ENCODE measurements around the gene DERA. TPM values are rescaled to one million over a fixed set of nuclear protein-coding genes. Genes with fewer than 3 reads are reported as not detected.
A peak's percentile ranks its signal among the peaks of the same experiment; 100 is the strongest.
"Not testable (repeated sequence)": the region's sequence is repeated elsewhere in the genome, so short reads cannot be mapped to it uniquely, and the experiment has no call there.

The DERA gene
- total RNA-seq, 4 donors from 2014 or later, result 54.1 to 74.3 (median 69.5) TPM

DNA sequence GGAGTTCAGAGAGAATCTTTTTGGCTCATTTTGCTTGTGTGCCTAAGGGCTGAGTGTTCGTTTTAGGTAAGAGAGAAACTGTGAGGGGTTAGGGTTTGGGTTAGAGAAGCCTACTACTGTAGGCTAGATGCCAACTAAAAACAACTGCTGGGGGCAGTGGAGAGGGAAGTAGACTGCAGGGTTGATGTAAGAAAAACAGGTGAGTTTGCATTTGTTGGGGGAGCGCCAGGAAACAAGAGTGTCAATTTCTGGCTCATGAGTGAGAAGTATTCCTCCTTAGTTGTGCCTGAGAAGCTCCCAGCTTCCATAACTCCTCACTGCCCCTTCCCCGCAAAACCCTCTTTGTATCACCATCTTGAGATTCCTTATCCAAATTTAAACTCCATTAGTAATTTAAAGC, 92.3 kb downstream of the DERA start:
- H3K4me1 ChIP-seq, result no peaks in the 10 kb centered on the region
- intact Hi-C loops (cut with DNase I), result no loop called here
- whole genome bisulfite sequencing, 2 donors, result 72 to 78% methylated on average over 3 of the region's 3 CpGs
- H3K27me3 ChIP-seq, result no peaks in the 10 kb centered on the region
- no peaks in the 10 kb centered on the region for H3K36me3 ChIP-seq
- DNase-seq, result peak; percentile 32 to 47
- TF ChIP-seq POLR2A (IDR thresholded peaks at IDR 0.05), result no peak
- TF ChIP-seq, protein P1, sequence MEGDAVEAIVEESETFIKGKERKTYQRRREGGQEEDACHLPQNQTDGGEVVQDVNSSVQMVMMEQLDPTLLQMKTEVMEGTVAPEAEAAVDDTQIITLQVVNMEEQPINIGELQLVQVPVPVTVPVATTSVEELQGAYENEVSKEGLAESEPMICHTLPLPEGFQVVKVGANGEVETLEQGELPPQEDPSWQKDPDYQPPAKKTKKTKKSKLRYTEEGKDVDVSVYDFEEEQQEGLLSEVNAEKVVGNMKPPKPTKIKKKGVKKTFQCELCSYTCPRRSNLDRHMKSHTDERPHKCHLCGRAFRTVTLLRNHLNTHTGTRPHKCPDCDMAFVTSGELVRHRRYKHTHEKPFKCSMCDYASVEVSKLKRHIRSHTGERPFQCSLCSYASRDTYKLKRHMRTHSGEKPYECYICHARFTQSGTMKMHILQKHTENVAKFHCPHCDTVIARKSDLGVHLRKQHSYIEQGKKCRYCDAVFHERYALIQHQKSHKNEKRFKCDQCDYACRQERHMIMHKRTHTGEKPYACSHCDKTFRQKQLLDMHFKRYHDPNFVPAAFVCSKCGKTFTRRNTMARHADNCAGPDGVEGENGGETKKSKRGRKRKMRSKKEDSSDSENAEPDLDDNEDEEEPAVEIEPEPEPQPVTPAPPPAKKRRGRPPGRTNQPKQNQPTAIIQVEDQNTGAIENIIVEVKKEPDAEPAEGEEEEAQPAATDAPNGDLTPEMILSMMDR (IDR thresholded peaks at IDR 0.05), result no peak
- no peak overlapping the region for H3K27ac ChIP-seq
- H3K9me3 ChIP-seq, result no peaks in the 10 kb centered on the region
- no peak overlapping the region for H3K4me3 ChIP-seq (replicated peaks in 1 of 3)

DNA sequence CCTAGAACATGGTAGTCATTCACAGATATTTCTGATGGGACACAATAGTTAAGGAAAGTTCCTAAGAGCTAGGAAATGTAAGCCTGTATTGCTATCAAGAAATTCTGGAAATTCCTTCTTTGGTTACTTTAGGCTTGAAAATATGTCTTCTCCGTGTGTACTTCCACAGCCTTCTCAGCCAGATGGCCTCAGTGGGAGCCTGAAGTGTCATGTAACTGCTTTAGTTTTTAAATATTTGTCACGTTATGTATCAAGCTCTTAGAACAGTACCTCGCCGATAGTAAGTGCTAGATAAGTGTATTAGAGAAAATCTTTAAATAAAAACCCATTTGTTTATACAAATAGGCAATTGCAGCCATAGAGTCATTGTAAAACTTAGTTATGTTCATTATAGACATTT, 95.6 kb downstream of the DERA start:
- 98 to 99% methylated on average over 4 of the region's 4 CpGs for WGBS, 2 donors
- H3K36me3 ChIP-seq, result no peaks in the 10 kb centered on the region
- no peak overlapping the region for H3K27ac ChIP-seq
- H3K27me3 ChIP-seq, result no peaks in the 10 kb centered on the region
- DNase-seq, result no peak
- peaks cover 3% of the 10 kb centered on the region in 2 donors for H3K4me1 ChIP-seq
- no peak overlapping the region for H3K4me3 ChIP-seq (replicated peaks in 1 of 3)
- no peak for TF ChIP-seq POLR2A (IDR thresholded peaks at IDR 0.05)
- TF ChIP-seq, protein P1 (IDR thresholded peaks at IDR 0.05), result no peak
- intact Hi-C loops (cut with DNase I), result no loop called here
- H3K9me3 ChIP-seq, result no peaks in the 10 kb centered on the region

DNA sequence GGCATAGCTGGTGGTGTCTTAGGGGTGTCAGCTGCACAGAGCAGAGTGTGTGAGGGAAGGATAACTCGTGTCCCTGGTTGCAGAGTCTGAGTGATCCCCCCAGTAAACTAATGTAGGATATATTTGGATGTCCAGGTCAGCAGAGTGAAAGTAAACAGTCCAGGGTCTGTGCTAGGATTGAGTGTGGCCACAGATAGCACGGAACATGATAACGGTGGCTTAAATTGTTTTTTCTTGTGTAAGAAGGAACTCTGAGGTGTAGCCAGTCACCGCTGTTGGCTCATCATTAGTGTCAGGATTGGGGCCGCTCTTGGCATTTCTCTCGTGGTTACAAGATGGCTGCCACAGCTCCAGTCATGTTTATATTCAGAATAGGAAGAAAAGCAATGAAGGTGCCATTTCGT, 97.3 kb downstream of the DERA start:
- Histone ChIP-seq H3K4me3 (replicated peaks in 1 of 3) (no peak overlapping the region), H3K36me3 (no peaks in the 10 kb centered on the region), H3K9me3 (no peaks in the 10 kb centered on the region), H3K27ac (no peak overlapping the region), H3K27me3 (no peaks in the 10 kb centered on the region), H3K4me1 (peaks cover 6 to 10% of the 10 kb centered on the region in 2 donors)
- WGBS, 2 donors, result 96 to 99% methylated on average over 7 of the region's 7 CpGs
- DNase-seq, result no peak
- no peak for TF ChIP-seq POLR2A (IDR thresholded peaks at IDR 0.05)
- TF ChIP-seq, protein P1 (IDR thresholded peaks at IDR 0.05), result no peak
- intact Hi-C loops (cut with DNase I), result no loop called here

DNA sequence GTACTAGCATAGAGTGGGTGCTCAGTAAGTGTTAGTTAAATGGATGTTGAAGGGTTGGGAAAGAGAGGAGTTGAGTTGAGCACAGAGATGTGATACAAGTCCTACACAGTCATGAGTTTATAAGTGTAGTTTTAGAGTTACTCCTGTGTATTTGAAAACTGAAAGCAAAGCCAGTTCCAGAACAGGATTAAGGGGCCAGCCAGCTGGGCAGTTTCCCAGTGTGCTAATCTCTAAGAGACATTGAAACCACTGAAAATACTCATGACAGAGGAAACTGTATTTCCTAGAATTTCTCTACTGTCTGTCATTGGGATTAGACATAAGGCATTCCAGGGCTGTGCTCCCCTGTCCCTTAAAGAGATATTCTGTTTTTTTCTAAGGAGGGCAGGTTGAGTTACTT, 101.0 kb downstream of the DERA start:
- DNase-seq, result peak; percentile 67 to 78
- no peaks in the 10 kb centered on the region for H3K36me3 ChIP-seq
- H3K9me3 ChIP-seq, result no peaks in the 10 kb centered on the region
- peaks cover 6 to 10% of the 10 kb centered on the region in 2 donors for H3K4me1 ChIP-seq
- H3K27me3 ChIP-seq, result no peaks in the 10 kb centered on the region
- TF ChIP-seq, protein P1 (IDR thresholded peaks at IDR 0.05), result no peak
- no peak for TF ChIP-seq POLR2A (IDR thresholded peaks at IDR 0.05)
- H3K27ac ChIP-seq, result peak overlapping the region; percentile 5 to 24 (median 15)
- H3K4me3 ChIP-seq (replicated peaks in 1 of 3), result no peak overlapping the region
- intact Hi-C loops (cut with DNase I), result no loop called here

DNA sequence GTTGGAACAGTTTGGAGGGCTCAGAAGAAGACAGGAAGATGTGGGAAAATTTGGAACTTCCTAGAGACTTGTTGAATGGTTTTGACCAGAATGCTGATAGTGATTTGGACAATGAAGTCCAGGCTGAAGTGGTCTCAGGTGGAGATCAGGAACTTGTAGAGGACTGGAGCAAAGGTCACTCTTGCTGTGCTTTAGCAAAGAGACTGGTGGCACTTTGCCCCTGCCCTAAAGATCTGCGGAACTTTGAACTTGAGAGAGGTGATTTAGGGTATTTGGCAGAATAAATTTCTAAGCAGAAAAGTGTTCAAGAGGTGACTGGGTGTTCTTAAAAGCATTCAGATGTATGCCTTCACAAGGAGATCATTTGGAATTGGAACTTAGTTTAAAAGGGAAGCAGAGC, 102.6 kb downstream of the DERA start:
- H3K4me1 ChIP-seq, result peaks cover 6 to 10% of the 10 kb centered on the region in 2 donors
- WGBS, 2 donors, result 93 to 100% methylated on average over 1 of the region's 1 CpG
- DNase-seq; H3K27me3 ChIP-seq; H3K9me3 ChIP-seq; intact Hi-C loops (cut with DNase I); H3K4me3 ChIP-seq (replicated peaks in 1 of 3); H3K36me3 ChIP-seq; H3K27ac ChIP-seq: not testable (repeated sequence)

DNA sequence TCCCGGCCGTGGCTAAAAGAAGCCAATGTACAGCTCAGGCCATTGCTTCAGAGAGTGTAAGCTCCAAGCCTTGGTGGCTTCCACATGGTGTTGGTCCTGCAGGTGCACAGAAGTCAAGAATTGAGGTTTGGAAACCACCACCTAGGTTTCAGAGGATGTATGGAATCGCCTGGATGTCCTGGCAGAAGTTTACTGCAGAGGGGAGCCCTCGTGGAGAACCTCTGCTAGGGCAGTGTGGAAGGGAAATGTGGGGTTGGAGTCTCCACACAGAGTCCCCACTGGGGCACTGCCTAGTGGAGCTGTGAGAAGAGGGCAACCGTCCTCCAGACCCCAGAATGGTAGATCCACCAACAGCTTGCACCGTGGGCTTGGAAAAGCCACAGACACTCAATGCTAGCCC, 103.3 kb downstream of the DERA start:
- H3K36me3 ChIP-seq; H3K27me3 ChIP-seq; H3K4me3 ChIP-seq (replicated peaks in 1 of 3); H3K27ac ChIP-seq; DNase-seq; H3K9me3 ChIP-seq; intact Hi-C loops (cut with DNase I): not testable (repeated sequence)
- 92 to 98% methylated on average over 5 to 6 of the region's 6 CpGs for WGBS, 2 donors
- peaks cover 6 to 10% of the 10 kb centered on the region in 2 donors for H3K4me1 ChIP-seq
